ENCODE data around the gene ARHGAP10. TPM values are rescaled to one million over a fixed set of nuclear protein-coding genes. Genes with fewer than 3 reads are reported as not detected.

The ARHGAP10 gene
- total and polyA plus RNA-seq, 2 donors (not counting 1 experiment from before 2014, with no cell fraction given): 0.10 to 0.34 TPM

- Histone ChIP-seq H2AFZ (ENCODE audit: insufficient read depth, low read depth, low read length, poor library complexity, severe bottlenecking) (no peak overlapping the region), H4K20me1 (ENCODE audit: control insufficient read depth, insufficient read depth, low read length, poor library complexity, severe bottlenecking) (no peaks in the 10 kb centered on the region), H3K79me2 (ENCODE audit: control insufficient read depth, insufficient read depth, low read length) (no peaks in the 10 kb centered on the region), H3K27ac (ENCODE audit: low read length in 2 of 2) (no peak overlapping the region), H3K9me3 (ENCODE audit: control extremely low read depth in 1 of 3, control insufficient read depth in 2 of 3, insufficient read depth in 1 of 3, low read length in 2 of 3) (no peaks in the 10 kb centered on the region), H3K4me3 (ENCODE audit: control extremely low read depth in 1 of 5, extremely low read depth in 1 of 5, insufficient read depth in 1 of 5, low read depth in 2 of 5, low read length in 4 of 5) (no peak overlapping the region), H3K27me3 (replicated peaks in 1 of 4; ENCODE audit: control extremely low read depth in 1 of 4, control insufficient read depth in 3 of 4, insufficient read depth in 4 of 4, low read length in 3 of 4) (peaks cover 0 to 5% (median 0%) of the 10 kb centered on the region in 4 experiments), H3K36me3 (replicated peaks in 1 of 2; ENCODE audit: control extremely low read depth in 1 of 2, control insufficient read depth in 1 of 2, extremely low read depth in 1 of 2, insufficient read depth in 2 of 2, low read length in 1 of 2) (no peaks in the 10 kb centered on the region), H3K4me1 (ENCODE audit: control insufficient read depth in 2 of 2, insufficient read depth in 2 of 2, low read length in 2 of 2) (peaks cover 7 to 9% of the 10 kb centered on the region in 2 donors), H3K4me2 (replicated peaks; ENCODE audit: low read depth, low read length, poor library complexity, severe bottlenecking) (no peak overlapping the region), H3K9ac (ENCODE audit: low read length) (no peak overlapping the region)
- intact Hi-C loops (cut with micrococcal nuclease): no loop called here
- 98% methylated on average over 7 of the region's 7 CpGs for WGBS (ENCODE audit: insufficient coverage)
- H3K27me3 Mint-ChIP-seq: peaks cover 8% of the 10 kb centered on the region
- H3K27ac Mint-ChIP-seq: no peak overlapping the region
- ATAC-seq (ENCODE audit: low read depth) (no peak), DNase-seq (no peak)
- TF ChIP-seq CTCF (IDR thresholded peaks at IDR 0.05) (no peak), EZH2 (IDR thresholded peaks at IDR 0.05; ENCODE audit: borderline replicate concordance, insufficient read depth, low read depth, low read length, poor library complexity, severe bottlenecking) (no peak)
- H3K4me3 Mint-ChIP-seq: no peak overlapping the region
- peaks cover 10% of the 10 kb centered on the region for H3K4me1 Mint-ChIP-seq
- POLR2A ChIA-PET: no interaction called here
- CTCF ChIA-PET: no interaction called here
- H3K9me3 Mint-ChIP-seq (ENCODE audit: insufficient read depth): no peaks in the 10 kb centered on the region
Observed at GRCh38 chr4:147778942-147779341, 47.1 kb downstream of the ARHGAP10 start.

DNA sequence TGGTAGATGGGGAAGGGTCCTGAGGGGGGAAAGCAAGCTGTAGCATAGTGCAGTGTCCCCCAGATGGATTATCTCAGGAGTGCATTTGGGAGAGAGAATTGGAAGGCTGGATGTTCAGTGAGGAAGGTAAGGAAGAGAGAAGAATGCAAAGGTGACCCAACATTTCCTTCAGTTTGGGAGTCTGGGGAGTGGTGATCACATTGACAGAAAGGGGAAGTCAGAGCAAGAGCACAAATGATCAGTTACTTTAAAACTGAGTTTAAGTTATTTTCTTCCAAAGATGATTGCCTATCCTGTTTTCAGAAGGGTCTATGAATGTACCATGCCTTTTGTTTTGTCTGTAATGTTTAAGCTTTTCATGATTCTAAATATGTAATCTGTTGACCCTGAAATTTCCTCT lies 47.6 kb downstream of the ARHGAP10 start:
- Histone ChIP-seq H3K27me3 (replicated peaks in 1 of 4; ENCODE audit: control extremely low read depth in 1 of 4, control insufficient read depth in 3 of 4, insufficient read depth in 4 of 4, low read length in 3 of 4) (peaks cover 0 to 5% (median 0%) of the 10 kb centered on the region in 4 experiments), H4K20me1 (ENCODE audit: control insufficient read depth, insufficient read depth, low read length, poor library complexity, severe bottlenecking) (no peaks in the 10 kb centered on the region), H3K9ac (ENCODE audit: low read length) (no peak overlapping the region), H2AFZ (ENCODE audit: insufficient read depth, low read depth, low read length, poor library complexity, severe bottlenecking) (no peak overlapping the region), H3K4me3 (ENCODE audit: control extremely low read depth in 1 of 5, extremely low read depth in 1 of 5, insufficient read depth in 1 of 5, low read depth in 2 of 5, low read length in 4 of 5) (no peak overlapping the region), H3K4me2 (replicated peaks; ENCODE audit: low read depth, low read length, poor library complexity, severe bottlenecking) (no peak overlapping the region), H3K36me3 (replicated peaks in 1 of 2; ENCODE audit: control extremely low read depth in 1 of 2, control insufficient read depth in 1 of 2, extremely low read depth in 1 of 2, insufficient read depth in 2 of 2, low read length in 1 of 2) (no peaks in the 10 kb centered on the region), H3K9me3 (ENCODE audit: control extremely low read depth in 1 of 3, control insufficient read depth in 2 of 3, insufficient read depth in 1 of 3, low read length in 2 of 3) (no peaks in the 10 kb centered on the region), H3K27ac (ENCODE audit: low read length in 2 of 2) (no peak overlapping the region), H3K4me1 (ENCODE audit: control insufficient read depth in 2 of 2, insufficient read depth in 2 of 2, low read length in 2 of 2) (peaks cover 7 to 9% of the 10 kb centered on the region in 2 donors), H3K79me2 (ENCODE audit: control insufficient read depth, insufficient read depth, low read length) (no peaks in the 10 kb centered on the region)
- ATAC-seq (ENCODE audit: low read depth): no peak
- H3K4me3 Mint-ChIP-seq: no peak overlapping the region
- ChIA-PET CTCF (no interaction called here), POLR2A (no interaction called here)
- DNase-seq: no peak
- H3K27me3 Mint-ChIP-seq: peaks cover 8% of the 10 kb centered on the region
- intact Hi-C loops (cut with micrococcal nuclease): no loop called here
- TF ChIP-seq CTCF (IDR thresholded peaks at IDR 0.05): no peak
- TF ChIP-seq EZH2 (IDR thresholded peaks at IDR 0.05; ENCODE audit: borderline replicate concordance, insufficient read depth, low read depth, low read length, poor library complexity, severe bottlenecking): no peak
- no peaks in the 10 kb centered on the region for H3K9me3 Mint-ChIP-seq (ENCODE audit: insufficient read depth)
- peaks cover 10% of the 10 kb centered on the region for H3K4me1 Mint-ChIP-seq
- H3K27ac Mint-ChIP-seq: no peak overlapping the region

Data from B cell (primary cell).